ENCODE measurements around the gene TRAPPC3L.

DNA sequence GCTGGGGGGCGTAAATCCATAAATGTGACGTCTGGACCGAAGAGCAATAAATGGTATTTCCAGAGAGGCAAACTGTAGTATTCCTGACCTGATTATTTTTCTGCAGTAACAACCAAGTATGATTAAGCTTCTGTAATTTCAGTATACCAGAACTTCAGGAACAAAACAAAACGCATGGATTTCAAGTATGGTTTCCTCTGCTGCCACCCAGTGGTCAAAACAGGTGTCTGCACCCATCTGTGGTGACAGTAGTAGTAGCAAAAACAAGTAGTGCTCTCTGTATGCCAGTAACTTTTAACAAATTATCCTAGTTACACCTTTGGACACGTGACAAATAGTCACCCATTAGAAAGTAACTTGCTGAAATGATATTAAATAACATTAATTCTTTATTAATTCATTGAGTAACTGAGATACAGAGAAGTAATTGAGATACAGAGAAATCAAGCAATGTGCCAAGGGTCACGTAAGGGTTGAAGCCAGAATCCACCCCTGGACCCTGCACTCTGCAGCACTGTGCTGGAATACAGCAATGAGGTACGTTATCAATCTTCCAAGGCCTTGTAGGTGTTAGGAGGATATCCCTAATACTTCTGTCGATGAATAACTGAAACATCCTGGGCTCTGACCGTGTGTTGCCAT is 16.0 kb upstream of the TRAPPC3L start:
- no peak for TF ChIP-seq POLR2A (IDR thresholded peaks at IDR 0.05; ENCODE audit: low read depth, low read length)
- TF ChIP-seq SPI1 (IDR thresholded peaks at IDR 0.05; ENCODE audit: low read depth, low read length), result no peak
- no peak for TF ChIP-seq POLR2AphosphoS5 (IDR thresholded peaks at IDR 0.05; ENCODE audit: low read depth, low read length)
